Airway epithelial cell (primary cell): ENCODE data around the gene SCPEP1. TPM values are rescaled to one million over a fixed set of nuclear protein-coding genes. Genes with fewer than 3 reads are reported as not detected.

Source experiments
- total RNA-seq: library from RNA; depleted of rRNA; stranded (reverse); fragments of >200 nt; gene quantifications from 2 replicates; pipeline ENCODE4 v1.2.3, GENCODE V29; 2015

The SCPEP1 gene
- total RNA-seq, result 65.1 and 66.9 TPM in 2 replicates

GRCh38 chr17:56977673-56978395, at the start of gene SCPEP1:
TSS of gene SCPEP1 (plus strand) at chr17:56978131. CDS start at chr17:56978160, 29 bp downstream.

DNA sequence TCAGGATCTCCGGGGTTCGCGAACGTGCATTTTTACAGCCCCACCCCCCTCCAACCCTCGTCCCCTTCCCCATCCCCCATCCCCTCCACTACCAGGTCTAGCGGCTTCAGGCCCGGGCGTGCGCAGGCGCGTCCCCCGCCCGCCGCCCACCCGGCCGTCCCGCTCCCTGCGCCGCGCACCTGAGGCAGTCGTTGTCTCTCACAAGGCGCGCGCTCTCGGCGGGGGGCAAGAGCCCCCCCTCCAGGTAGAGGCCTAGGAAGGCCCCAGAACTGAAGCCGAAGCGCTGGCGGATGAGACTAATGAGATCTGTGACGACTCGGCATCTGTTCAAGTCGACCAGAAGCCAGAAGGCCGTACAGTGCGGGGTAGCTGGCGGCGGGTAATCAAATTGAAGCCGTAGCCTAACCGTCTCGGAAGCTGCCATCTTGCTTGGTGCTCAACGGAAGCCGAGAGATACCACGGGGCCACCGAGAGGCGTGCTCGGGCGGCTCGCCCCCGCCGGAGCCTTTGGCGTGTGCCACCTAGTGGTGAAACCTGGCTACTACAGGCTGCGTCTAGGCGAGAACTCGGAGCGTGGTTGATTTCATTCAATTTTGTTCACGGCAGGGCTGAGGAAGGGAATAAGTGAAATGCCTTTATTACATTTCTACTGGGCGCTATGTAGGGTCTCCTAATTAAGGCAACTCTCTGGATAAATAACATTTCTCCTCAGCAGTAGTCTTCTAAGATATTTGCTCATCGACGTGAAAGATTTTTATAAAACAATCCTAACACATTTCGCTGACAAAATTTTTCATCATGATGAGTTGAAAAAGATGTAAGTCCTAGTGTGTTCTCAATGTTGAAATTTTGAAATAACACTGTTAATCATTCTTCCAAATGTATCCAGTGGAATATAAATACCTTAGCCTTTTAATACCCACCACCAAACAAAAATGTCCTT, 17.1 kb upstream of the SCPEP1 start, which contains the start of gene COIL:
Gene COIL, minus strand, starts transcription at position 455 of the 943 bp plus-strand sequence. Its CDS starts 31 bp downstream, at position 424.

Other genes starting within 250 kb of the SCPEP1 start
- gene C17orf67, start 144.2 kb upstream of the SCPEP1 start, total RNA-seq, result 0.14 and 0.21 TPM in 2 replicates
- 3.5 and 4.8 TPM in 2 replicates for gene DGKE, start 144.0 kb upstream of the SCPEP1 start, total RNA-seq
- gene TRIM25, start 64.1 kb upstream of the SCPEP1 start, total RNA-seq, result 16.2 and 23.6 TPM in 2 replicates
- 12.1 and 15.2 TPM in 2 replicates for gene COIL, start 17.1 kb upstream of the SCPEP1 start, total RNA-seq
- 17.2 and 31.9 TPM in 2 replicates for gene AKAP1, start 107.1 kb downstream of the SCPEP1 start, total RNA-seq